AG08395 (cell line): ENCODE data around the gene RAB35.

Experiments
- DNase-seq: peaks from one replicate; pipeline ENCODE4 v3.0.0; 2012; ENCODE audit warnings: mixed read lengths, low spot score

RAB35 gene

DNA sequence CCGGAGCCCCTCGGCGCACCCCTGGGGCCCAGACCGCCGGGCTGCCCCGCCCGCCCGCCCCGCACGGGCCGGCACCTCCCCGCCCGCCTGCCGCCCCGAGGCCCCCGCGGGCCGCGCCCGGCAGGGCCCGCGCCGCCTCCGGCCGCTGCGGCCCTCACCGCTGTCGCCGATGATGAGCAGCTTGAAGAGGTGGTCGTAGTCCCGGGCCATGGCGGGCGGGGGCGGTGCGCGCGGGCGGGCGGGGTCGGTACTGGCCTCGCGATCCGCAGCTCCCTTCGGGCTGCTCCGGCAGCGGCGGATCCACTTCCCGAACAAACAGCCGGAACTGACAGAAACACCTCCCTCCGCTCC, at the start of gene RAB35:
RAB35 (minus strand) TSS at position 313 of the 351 bp plus-strand sequence; CDS start at position 210, 103 bp downstream.
- no peak for DNase-seq

DNA sequence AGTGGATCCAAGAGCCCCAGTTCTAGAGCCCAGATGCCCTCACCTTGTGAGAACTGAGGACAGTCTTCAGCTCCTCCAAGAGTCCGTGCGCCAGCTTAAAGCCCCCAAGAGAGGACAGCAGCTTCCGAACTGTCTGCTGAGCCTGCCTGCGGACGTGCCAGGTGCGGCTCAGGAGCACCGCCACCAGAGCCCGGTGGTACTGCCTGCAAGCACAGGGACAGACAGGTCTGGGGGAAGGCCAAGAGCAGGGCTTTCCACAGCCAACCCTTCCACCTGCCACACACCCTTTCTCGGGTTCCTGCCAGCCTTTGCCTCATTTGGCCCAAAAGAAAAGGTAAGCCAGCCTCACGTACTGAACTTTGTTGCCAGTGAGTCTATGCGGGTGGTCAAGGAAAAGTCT, 47.7 kb upstream of the RAB35 start:
- DNase-seq, result no peak

- DNase-seq, result no peak
These were observed 46.2 kb upstream of the RAB35 start for GRCh38 chr12:120162763-120163162.

DNA sequence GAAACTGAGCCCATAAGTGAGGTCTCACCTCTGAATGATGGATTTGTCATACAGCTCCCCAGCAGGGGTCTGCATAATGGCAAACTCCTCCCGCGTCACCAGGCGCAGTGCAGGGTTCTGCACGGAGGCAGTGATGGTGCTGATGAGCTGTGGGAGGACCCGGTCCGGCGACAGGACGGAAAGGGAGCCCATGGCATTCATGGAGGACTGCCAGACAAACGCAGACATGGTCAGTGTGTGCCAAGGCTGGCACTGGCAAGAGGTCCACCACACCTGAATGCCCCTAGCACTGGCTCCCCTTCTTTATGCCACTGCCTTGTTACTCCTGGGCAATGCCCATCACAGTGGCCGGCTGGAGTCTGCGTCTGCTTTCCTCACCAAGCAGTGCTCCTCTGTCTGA, 45.3 kb upstream of the RAB35 start:
- DNase-seq, result no peak

- no peak for DNase-seq
These were observed 43.1 kb upstream of the RAB35 start for GRCh38 chr12:120159509-120160237.

- DNase-seq, result no peak
These were observed 41.8 kb upstream of the RAB35 start for GRCh38 chr12:120158351-120158750.

DNA sequence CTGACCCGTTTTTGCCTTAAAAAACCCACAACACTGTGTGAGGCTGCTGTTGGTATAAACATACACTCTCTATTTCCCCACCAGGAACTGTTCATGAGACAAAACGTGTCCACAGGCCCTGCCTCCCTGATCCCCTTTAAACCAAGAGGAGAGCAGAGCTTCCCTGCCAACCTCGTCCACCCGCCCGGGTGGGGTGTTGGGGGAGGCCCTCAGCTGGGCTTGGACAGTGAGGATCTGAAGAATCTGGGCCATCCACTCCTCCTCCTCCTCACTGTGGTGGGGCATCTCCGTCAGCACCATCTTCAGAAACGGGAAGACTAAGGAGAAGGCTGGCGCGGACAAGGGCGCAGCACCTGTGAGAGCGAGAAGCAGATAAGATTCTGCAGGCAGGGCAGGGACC, 41.1 kb upstream of the RAB35 start:
- DNase-seq, result no peak

DNA sequence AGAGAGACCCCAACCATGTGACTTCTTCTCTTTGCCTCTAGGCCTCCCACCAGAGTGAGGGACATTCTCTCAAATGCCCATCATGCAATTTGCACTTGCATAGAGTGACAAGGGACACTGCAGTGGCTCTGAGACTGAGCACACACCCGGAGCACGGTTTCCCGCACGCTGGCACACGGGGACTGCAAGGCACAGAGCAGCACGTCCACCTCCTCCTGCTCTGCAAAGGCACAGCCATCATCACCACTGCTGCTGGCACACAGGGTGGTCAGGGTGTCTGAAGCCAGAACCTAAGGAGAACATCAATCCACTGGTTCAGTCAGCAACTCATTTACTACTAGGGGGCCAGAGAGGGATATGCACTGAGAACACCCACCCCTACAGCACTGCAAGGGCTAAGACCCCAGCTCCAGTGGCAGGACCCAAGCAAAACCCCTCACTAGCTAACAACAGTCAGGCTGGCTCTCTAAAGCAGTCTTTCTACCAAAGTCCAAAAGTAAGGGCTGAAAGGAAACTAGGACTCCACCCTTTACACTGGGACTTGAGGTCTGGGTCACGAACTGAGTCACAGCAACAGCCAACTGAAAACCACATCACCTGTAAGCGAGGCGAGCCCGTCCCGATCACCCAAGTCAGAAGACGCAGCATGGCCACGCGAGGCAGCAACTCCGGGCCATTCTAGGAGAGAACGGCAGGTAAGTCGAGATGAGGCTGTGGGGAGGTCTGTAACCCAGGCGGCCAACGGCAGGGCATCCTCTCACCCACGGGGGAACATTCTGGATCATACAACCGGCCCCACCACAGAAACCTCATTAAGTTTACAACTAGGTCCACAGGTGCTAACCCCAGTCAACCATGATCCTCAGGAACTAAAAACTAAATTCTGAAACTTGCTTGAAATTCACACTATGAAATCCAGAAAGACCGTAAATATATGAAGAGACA, 40.0 kb upstream of the RAB35 start:
- no peak for DNase-seq

DNA sequence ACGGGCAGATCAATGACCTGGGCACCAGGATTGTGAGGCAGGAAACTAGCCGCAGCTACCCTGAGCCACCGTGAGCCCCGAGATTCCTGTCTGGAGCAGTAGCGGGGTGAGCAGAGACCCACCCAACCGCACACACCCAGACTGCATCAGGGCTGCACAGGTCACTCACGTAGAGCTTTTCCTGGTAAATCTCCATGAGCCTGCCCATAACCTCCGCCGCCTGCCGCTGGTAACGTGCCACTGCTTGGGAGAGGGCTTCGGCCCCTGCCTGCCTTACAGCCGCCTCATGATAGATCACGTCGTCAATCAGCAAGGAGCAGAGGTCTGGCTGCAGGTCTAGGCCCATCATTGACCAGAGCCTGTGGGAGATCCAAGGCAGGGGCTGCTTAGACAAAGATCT, 38.5 kb upstream of the RAB35 start:
- DNase-seq, result no peak

GRCh38 chr12:120150919-120151525, 34.5 kb upstream of the RAB35 start:
- DNase-seq, result no peak

DNA sequence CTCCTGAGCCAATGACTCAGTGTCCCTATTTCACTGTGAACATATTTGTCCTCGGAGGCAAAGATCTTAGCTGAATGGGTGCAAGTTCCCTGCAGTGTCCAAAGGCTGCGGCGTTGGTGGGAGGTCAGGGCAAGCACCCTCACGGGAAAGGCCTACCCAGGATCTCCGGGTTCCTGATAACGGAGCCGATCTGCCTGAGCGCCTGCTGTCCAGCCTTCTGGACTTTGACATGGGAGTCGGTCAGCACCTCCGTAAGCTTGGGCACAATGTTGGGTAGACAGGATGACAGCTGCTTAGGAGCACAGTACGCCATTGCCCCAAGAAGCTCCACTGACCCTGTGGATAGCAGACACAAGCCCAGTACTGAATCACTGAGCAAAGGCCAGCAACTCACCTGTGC, 31.5 kb upstream of the RAB35 start:
- no peak for DNase-seq

GRCh38 chr12:120145164-120145563, 28.6 kb upstream of the RAB35 start:
- no peak for DNase-seq

GRCh38 chr12:120144215-120144614, 27.7 kb upstream of the RAB35 start:
- no peak for DNase-seq

- no peak for DNase-seq
These were observed 25.8 kb upstream of the RAB35 start for GRCh38 chr12:120142231-120142877.

DNA sequence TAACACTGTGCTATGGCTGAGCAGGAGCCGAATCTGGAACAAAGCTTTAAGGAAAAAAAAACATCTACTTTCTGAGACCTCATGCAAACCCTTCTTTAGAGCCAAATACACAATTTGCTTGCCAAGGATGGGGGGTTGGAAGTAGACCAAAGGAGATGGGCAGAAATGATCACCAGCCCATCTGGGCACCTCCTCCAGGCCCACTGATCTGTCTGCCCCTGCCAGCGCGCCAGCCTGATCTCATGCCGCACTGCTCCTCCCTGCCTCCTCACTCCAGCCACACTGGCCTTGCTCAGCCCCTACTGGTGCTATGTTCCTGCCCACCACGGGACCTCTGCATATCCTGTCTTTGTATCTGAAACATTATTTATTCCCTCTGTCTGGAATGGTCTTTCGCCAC, 24.8 kb upstream of the RAB35 start:
- DNase-seq, result no peak

GRCh38 chr12:120140603-120141002, 24.1 kb upstream of the RAB35 start:
- DNase-seq, result no peak

DNA sequence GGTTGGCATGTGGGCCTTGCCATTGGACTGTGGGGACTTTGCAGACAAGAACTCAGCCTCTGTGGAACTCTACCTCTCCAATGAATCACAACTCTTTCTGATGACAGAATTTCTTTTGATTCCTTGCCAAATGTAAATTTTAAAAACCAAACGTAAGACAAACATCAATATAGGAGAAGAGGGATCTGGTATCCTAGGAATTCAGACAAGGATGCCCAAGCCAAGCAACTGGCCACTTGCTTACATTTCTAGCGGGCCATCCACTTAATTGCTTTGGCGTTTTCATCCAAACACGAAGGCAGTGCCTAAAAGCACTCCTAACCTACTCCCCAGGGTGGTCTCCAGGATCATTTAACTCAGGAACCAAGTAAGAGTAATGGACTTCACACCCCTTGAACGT, 23.4 kb upstream of the RAB35 start:
- no peak for DNase-seq

DNA sequence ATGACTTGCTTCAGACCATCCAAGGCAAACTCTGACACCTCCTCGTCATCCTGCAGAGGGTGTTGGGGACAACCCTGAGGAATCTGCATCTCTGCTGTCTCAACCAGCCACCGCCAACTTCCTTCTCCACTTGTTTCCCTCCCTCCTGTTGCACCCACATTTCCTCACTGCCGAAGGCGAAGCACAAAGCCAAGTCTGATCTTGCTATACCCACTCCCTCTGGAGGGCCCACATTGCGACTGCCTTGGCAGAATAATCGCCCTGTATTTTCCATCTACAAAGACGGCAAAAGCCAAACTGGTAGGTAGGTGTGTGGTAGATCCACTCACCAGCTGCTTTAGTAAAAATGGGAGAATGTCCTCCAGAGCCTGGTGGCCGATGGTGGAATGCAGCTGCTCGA, 21.8 kb upstream of the RAB35 start:
- no peak for DNase-seq

GRCh38 chr12:120137833-120138232, 21.3 kb upstream of the RAB35 start:
- DNase-seq, result no peak

DNA sequence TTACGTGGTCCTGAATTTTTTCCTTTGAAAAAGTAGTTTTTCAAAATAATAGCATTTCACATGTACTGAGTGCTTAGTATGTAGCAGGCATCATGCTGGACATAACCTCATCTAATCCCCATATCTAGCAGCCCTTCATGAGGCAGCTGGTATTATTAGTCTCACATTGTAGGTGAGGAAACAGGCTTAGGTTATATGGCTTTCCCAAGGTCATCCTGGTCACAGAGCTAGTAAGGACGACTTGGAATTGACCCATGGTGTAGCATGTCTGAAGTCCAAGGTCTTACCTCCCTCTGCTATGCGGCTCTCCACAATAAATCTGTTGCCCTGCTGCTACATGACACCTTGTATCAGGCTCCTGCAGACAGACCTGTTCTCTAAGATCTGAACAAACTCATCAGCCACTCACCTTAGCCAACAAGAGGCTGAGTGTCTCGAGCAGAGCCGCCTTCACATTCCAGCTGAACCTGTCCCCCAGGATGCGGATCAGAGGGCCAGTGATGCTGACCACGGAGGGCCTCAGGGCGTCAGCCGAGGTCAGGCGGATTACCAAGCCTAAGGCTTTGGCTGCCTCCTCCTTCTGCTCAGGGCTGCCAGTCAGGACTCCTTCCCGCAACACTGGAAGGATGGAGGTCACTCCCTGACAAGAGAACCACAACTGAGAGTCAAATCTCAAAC, 19.7 kb upstream of the RAB35 start:
- no peak for DNase-seq

GRCh38 chr12:120134307-120134980, 17.9 kb upstream of the RAB35 start:
- no peak for DNase-seq
